PC-3 (cell line): ENCODE results near the gene SPATA20.

Source experiments
- EZH2phosphoT487 ChIP-seq: fragments of 300-600 bp; sonication (generic); IDR thresholded peaks from 2 replicates; pipeline ENCODE4 v1.6.1; 2018; ENCODE audit warnings: mild to moderate bottlenecking, antibody characterized with exemption, low read length, borderline replicate concordance
- TF ChIP-seq, protein P1 (sequence below): fragments of 300-600 bp; sonication (generic); conservative IDR thresholded peaks from 2 replicates; pipeline ENCODE4 v1.5.1; 2017; ENCODE audit warnings: antibody characterized with exemption, low read depth, mild to moderate bottlenecking, low read length

DNA sequence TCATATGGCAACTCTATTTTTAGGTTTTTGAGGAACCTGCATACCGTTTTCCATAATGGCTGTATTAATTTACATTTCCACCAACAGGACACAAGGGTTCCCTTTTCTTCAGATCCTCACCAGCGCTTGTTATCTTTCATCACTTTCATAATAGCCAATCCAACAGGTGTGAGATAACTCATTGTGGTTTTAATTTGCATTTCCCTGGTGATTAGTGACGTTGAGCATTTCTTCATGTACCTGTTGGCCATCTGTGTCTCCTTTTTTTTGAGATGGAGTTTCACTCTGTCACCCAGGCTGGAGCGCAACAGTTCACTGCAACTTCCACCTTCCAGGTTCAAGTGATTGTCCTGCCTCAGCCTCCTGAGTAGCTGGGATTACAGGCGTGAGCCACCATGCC, 51.5 kb downstream of the SPATA20 start:
- TF ChIP-seq, protein P1, sequence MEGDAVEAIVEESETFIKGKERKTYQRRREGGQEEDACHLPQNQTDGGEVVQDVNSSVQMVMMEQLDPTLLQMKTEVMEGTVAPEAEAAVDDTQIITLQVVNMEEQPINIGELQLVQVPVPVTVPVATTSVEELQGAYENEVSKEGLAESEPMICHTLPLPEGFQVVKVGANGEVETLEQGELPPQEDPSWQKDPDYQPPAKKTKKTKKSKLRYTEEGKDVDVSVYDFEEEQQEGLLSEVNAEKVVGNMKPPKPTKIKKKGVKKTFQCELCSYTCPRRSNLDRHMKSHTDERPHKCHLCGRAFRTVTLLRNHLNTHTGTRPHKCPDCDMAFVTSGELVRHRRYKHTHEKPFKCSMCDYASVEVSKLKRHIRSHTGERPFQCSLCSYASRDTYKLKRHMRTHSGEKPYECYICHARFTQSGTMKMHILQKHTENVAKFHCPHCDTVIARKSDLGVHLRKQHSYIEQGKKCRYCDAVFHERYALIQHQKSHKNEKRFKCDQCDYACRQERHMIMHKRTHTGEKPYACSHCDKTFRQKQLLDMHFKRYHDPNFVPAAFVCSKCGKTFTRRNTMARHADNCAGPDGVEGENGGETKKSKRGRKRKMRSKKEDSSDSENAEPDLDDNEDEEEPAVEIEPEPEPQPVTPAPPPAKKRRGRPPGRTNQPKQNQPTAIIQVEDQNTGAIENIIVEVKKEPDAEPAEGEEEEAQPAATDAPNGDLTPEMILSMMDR = no peak
- no peak for TF ChIP-seq EZH2phosphoT487
